Left ventricle myocardium superior (tissue), 1 donor: ENCODE measurements around the gene KCTD2. TPM values are rescaled to one million over a fixed set of nuclear protein-coding genes. Genes with fewer than 3 reads are reported as not detected.
"Not testable (repeated sequence)": the region's sequence is repeated elsewhere in the genome, so short reads cannot be mapped to it uniquely, and the experiment has no call there.

Experiments
- ATAC-seq: fragments of 200-7000 bp; cut with Tn5 transposase; one replicate; pipeline ENCODE4 v1.9.1; 2020; ENCODE audit warnings: mild to moderate bottlenecking, moderate library complexity
- DNase-seq: peaks from one replicate; pipeline ENCODE4 v3.0.0-alpha.2; 2020
- intact Hi-C: fragments of 100-400 bp; cut with micrococcal nuclease; formaldehyde crosslinking; loops from one replicate; pipeline ENCODE4 v1.11.0; 2022
- long read RNA-seq: library from polyadenylated mRNA; unstranded; transcript quantifications from one replicate; pipeline ENCODE4 v2.0.0, GENCODE V29; 2021
- total RNA-seq: library from RNA; stranded (reverse); fragmentation: NEBNext Ultra II Directional; extraction: Animal tissue kit (Norgen Biotek cat#: 25700); gene quantifications from one replicate; pipeline ENCODE4 v1.2.1, GENCODE V29; 2021
- donor health status: DM: no; HTN: yes; CAD: no; lungs with severe emphysema.

The KCTD2 gene
- total RNA-seq, result 24.1 TPM
- long read RNA-seq, transcript KCTD2-201 (6 exons, 3,635 nt), result major isoform, 9 of 30 reads
- long read RNA-seq, partial matches to known transcripts, result 19 of 30 reads
- long read RNA-seq, other reads (novel, unspliced or antisense), result 2 of 30 reads

GRCh38 chr17:75046407-75047289 is at the start of gene KCTD2, which contains the start of gene ATP5PD:
TSS of gene KCTD2 (plus strand) at chr17:75047225. CDS start at chr17:75047251, 26 bp downstream.
TSS of gene ATP5PD (minus strand) at chr17:75046969. CDS start at chr17:75042650, 4,319 bp downstream.
- peak; percentile 98 for DNase-seq
- intact Hi-C loops, result no loop called here

GRCh38 chr17:74998783-74999182 is 48.2 kb upstream of the KCTD2 start:
- ATAC-seq, result peak; percentile 91
- intact Hi-C loops, result no loop called here
- peak; percentile 59 for DNase-seq

More at GRCh38 chr17:75046407-75047289, at the start of gene KCTD2, which contains the start of gene ATP5PD:
- ATAC-seq, result peak; percentile 98

- peak; percentile 46 for DNase-seq
- intact Hi-C loops, result no loop called here
- peak; percentile 88 for ATAC-seq
Measured at GRCh38 chr17:74999523-74999922, 47.5 kb upstream of the KCTD2 start.

- no peak for ATAC-seq
- intact Hi-C loops, result no loop called here
- DNase-seq, result no peak
Measured at GRCh38 chr17:75001915-75002843, 44.8 kb upstream of the KCTD2 start.

GRCh38 chr17:75003070-75003956 is 43.7 kb upstream of the KCTD2 start:
- intact Hi-C loops, result no loop called here
- ATAC-seq, result no peak
- DNase-seq, result no peak

GRCh38 chr17:75003957-75004355 is 43.1 kb upstream of the KCTD2 start:
- ATAC-seq (no peak), DNase-seq (no peak)
- intact Hi-C loops, result no loop called here

- ATAC-seq, result no peak
- DNase-seq, result no peak
- intact Hi-C loops, result no loop called here
Measured at GRCh38 chr17:75004371-75004770, 42.7 kb upstream of the KCTD2 start.

- ATAC-seq (no peak), DNase-seq (no peak)
- intact Hi-C loops, result no loop called here
Measured at GRCh38 chr17:75005291-75005690, 41.7 kb upstream of the KCTD2 start.

- DNase-seq, ATAC-seq, intact Hi-C loops: not testable (repeated sequence)
Measured at GRCh38 chr17:75006084-75006483, 40.9 kb upstream of the KCTD2 start.

- DNase-seq (no peak), ATAC-seq (no peak)
- intact Hi-C loops, result no loop called here
Measured at GRCh38 chr17:75006653-75007052, 40.4 kb upstream of the KCTD2 start.

- intact Hi-C loops, result no loop called here
- no peak for ATAC-seq
- DNase-seq, result no peak
Measured at GRCh38 chr17:75008373-75008772, 38.7 kb upstream of the KCTD2 start.

GRCh38 chr17:75009139-75009724 is 37.8 kb upstream of the KCTD2 start:
- intact Hi-C loops, result no loop called here
- ATAC-seq, result no peak

GRCh38 chr17:75010683-75011400 is 36.2 kb upstream of the KCTD2 start:
- intact Hi-C loops, result no loop called here
- DNase-seq (peak; percentile 64), ATAC-seq (peak; percentile 66)

More at GRCh38 chr17:75009139-75009724, 37.8 kb upstream of the KCTD2 start:
- no peak for DNase-seq

GRCh38 chr17:75011401-75012095 is 35.5 kb upstream of the KCTD2 start:
- intact Hi-C loops, result no loop called here
- DNase-seq (peak; percentile 60), ATAC-seq (peak; percentile 81)

- DNase-seq (no peak), ATAC-seq (no peak)
- intact Hi-C loops, result no loop called here
Measured at GRCh38 chr17:75012096-75012345, 35.0 kb upstream of the KCTD2 start.

GRCh38 chr17:75012346-75013091 is 34.5 kb upstream of the KCTD2 start, which contains the start of gene MRPL58:
TSS of gene MRPL58 (plus strand) at chr17:75012670. CDS start at chr17:75012687, 17 bp downstream.
- ATAC-seq, result peak; percentile 92
- intact Hi-C loops, result no loop called here

More at GRCh38 chr17:75012346-75013091, 34.5 kb upstream of the KCTD2 start, which contains the start of gene MRPL58:
- DNase-seq, result peak; percentile 90
